HuH-7 (cell line): ENCODE data around the gene MAB21L3.

Experiments
- DNase-seq: peaks from one replicate; pipeline ENCODE4 v3.0.0; 2011; ENCODE audit warnings: low spot score

Gene MAB21L3

DNA sequence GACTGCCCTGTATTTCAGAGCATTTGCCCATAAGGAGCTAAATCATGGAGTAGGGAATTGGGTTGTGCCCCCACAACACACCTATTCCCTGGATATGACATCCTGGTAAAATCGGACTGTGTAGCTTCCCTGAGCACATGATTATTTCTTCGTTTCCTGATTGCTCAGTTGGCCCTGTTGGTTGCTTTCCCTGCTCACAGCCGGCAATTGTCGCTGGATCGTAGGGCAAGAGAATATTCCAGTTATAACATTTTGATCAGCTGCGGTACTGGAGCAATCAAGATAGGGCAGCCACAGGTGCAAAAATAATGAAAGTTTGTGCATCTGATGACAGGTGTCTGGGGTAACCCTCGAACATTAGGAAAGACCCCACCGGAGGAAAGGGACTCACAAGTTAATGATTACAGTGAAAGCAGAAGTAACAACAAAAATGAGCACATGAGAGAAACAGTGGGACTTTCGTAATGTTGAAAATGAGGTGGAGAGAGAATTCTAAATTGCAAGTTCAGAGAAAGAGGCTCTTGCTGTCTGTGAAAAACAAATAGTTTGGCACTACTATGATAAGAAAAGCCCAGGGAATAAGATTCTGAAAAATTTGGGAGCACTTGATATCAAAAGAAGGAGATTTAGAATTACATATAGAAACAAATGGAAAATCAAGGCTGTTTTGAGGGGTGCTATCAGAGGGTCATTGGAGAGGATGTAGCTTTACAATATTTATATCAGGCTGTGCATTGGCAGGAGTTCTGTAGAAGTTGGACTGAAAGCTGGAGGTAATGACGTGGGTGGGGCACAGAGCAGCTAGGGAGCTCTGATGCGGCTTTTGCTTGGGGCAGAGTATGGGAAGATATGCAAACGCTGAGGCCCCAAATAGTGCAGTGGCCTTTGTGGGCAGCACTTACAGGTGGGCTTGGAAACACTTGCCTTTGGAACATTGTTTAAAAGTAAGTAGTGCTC is at the start of gene MAB21L3:
TSS of gene MAB21L3 (plus strand) at position 833 of the 957 bp plus-strand sequence. CDS start 1,217 bp downstream, outside the sequence.
- no peak for DNase-seq

DNA sequence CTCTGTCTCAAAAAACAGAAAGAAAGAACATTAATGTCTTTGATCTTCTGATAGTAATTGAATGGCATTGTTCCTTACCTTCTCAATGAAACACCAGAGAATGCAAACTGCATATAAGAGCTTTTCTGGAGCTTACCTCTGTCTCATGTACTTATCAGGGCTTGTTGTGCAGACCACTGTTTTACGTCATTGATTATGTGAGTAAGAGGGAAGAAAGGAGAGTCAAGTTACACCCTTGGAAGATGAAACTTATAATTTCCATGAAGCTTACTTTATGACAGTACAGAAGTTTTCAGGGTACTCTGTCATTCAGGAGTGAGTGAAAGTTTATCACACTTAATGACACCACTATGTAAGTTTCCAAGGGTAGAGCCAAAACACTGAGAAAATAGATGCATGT is 49.0 kb upstream of the MAB21L3 start:
- no peak for DNase-seq

DNA sequence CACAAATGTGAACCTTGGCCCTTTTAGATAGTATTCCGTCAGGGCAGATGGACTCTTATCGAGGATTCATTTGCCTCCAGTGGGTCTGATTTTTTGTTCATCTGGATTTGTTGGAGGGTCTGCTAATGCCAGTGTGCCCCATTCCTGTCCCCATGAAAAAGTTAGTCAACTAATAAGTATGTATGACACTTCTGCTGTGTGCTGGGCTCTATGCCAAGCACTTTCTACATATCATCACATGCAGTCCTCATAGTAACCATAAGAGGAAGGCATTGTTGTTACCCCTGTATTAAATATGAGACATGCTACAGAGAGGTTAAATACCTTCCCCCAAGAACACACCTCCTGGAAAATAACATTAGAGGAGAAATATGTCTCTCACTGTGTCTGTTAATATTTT is 46.6 kb upstream of the MAB21L3 start:
- no peak for DNase-seq

DNA sequence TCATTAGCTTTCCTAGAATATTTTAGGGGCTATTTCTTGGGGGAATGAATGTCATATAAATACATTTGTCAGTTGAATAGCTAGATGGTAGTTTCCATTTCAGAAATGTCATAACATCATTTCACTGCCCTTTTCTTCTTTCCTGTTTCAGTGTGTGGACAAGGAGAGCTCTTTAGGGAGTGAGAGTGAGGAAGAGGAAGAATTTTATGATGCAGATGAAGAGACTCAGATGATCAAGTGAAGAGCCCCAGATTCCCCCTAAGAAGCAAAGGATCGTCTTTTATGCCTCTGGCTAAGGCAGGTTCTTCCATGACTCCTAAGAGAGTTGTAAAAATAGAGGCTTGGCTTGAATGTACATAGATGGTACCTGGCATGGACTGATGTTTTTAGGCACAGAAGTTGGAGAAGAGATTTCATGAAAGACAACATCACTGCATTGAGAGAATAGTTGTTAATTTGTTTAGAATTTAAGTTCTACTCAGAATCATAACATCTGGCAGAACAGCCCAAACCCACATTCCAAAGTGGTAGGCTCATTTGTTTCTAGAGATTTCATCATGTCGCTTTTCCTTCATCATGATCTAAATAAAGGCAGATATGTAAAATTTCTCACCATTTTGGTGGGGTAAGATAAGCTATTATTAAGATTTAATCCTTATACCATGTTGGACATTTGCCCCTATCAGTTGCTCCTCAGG is 44.2 kb upstream of the MAB21L3 start:
- no peak for DNase-seq

DNA sequence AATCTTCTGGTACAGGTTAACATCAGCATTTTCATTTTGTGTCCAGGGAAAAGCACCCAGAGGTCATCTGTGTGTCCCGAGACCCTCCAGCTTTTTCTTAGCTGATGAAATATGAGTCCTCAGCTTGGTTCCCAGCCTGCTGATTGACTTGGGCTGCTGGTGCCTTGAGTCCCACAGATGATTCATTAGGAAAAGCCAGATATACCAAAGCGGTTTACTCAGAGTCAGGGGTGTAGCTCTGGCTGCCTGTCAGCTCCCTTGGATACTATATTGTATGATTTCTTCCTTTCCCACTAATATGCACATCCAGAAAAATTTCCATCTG is 43.7 kb upstream of the MAB21L3 start:
- no peak for DNase-seq

DNA sequence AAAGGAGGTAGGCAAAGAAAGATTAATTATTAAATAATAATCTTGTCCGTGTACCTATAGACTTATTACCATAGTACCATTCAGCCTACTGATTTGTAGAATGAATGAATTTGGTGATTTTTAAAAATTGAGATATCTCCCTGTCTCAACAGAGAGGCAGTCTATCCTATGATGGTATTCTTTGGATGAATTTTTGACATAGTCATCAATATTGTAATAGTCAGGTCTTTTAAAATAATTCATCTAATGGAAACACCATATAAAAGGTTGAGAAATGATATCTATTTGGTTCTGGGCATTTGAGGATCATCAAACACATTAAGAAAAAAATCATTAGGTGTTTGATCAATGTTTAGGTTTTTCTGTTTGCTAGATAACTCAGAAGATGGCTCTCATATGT is 35.6 kb upstream of the MAB21L3 start:
- DNase-seq, result no peak

DNA sequence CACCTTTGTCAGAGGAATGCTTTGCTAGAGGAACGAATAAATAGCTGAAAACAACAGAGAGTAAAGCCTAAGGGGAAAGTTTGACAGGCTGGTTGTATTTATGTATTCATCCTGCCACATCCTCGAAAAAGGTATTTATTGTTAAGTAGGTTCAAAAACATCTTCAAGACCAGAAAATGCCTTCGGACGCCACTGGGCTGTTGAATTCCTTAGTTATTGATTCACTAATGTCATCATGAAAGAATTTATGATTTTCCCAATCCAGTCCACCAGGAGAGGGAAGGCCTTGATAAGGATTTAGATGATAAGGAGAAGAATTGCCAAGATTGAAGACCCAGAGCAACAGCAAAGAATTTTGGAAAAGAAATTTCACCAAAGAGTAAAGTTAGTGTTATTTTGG is 35.2 kb upstream of the MAB21L3 start:
- DNase-seq, result no peak

DNA sequence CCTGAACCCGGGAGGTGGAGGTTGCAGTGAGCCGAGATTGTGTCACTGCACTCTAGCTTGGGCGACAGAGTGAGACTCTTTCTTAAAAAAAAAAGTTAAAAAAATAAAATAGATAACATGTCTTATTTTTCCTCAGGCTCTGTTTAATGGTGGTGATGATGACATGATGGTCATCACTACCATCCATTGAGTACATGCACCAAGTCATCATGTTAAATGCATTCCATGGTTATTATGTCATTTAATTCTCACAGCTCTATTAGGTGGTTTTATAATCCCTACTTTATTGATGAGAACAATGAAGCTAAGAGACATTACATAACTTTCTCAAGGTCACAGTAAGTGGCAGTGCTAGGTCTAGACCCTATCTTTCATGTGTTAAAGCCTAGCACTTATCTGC is 34.4 kb upstream of the MAB21L3 start:
- no peak for DNase-seq

DNA sequence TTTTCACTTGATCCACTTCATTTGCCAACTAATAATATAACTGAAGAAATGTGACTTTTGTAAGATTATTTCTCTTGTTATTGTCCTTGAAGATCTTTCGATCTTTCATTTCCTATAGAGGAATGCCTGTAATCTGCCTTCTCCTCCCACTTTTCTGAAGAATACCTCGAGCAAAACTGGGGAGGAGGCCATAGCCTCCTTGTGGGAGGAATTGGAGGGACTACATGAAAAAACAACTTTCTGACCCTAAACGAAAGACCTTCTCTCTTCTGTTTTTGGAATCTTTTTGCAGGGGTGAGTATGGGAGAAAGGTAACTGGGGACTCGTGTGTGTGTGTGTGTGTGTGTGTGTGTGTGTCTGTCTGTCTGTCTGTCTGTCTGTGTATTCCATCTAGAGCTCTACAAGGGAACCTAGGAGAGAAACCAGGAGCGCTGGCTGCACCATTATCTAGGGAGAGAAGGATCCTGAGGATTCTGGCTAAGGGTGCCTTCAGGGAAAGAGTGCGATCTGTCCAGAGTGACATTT is 32.4 kb upstream of the MAB21L3 start:
- DNase-seq, result no peak

DNA sequence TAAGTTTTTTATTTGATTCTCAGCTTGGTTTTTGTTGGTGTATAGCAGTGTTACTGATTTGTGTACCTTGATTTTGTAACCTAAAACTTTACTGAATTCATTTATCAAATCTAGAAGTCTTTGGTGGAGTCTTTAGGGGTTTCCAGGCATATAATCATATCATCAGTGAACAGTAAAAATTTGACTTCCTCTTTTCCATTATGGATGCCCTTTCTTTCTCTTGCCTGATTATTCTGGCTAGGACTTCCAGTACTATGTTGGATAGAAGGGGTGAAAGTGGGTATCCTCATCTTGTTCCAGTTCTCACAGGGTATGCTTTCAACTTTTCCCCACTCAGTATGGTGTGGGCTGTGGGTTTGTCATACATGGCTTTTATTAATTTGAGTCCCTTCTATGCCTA is 23.6 kb upstream of the MAB21L3 start:
- no peak for DNase-seq

DNA sequence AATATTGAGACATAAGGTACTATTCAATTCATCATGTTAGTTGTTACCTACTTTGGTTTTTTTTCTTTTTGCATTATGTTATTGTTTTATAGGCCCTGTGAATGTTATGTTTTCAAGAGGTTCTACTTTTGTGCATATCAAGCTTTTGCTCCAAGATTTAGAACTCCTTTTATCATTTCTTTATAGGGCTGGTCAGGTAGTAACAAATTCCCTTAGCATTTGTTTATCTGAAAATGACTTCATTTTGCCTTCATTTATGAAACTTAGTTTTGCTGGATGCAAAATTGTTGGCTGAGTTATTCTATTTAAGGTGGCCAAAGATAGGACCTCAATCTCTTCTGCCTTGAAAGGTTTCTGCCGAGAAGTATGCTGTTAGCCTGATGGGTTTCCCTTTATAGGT is 21.3 kb upstream of the MAB21L3 start:
- no peak for DNase-seq

DNA sequence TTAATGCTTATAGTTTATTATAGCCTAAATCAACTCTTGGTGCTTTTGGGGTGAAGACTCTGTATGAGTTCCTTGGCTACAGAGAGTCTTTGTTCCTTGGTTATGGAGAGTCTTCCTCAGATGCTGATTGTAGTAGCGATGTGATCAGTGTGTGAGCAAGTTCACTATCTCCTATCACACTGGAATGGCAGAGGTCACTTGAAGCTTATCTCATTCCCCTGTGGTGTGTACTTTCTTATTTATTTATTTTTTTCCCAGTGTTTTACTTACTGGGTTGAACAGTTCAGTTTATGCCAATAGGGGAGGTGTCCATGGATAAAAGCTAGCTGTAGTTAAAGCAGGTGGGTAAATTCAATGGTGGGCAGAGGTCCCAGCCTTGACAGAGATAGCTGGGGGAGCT is 20.1 kb upstream of the MAB21L3 start:
- no peak for DNase-seq

DNA sequence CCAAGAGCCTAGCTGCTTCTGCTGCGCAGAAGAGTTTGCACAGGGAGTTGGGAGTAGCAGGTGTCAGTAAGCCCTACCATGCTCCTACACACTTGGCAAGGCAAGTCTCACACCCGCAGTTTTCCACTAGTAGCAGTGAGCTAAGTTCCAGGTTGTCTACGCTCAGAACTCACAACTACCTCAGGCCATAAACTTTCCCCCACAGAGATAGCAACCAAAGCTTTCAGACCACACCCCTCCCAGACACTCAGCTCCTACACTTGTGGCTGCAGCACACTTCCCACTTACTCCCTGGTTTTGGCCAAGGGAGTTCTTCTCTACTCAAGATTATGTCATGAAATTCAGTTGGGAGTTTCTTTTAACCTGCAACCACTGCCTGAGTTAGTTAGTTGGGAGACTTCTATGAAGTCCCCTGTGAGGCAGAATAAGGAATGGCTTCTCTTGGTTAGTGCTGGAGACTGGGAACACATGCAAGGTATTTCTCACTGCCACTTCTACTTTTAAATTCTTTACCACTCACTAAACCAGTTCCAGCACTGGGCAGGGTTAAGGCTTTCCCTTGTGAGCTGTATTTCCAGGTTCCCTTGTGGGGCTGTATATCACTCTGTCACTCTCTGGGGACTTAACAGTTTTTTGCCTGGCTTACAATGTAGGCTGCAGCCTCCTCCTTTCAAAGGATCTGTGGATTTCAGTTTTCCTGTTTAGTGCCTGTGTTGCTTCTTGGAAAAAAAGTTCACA is 18.3 kb upstream of the MAB21L3 start:
- DNase-seq, result no peak

DNA sequence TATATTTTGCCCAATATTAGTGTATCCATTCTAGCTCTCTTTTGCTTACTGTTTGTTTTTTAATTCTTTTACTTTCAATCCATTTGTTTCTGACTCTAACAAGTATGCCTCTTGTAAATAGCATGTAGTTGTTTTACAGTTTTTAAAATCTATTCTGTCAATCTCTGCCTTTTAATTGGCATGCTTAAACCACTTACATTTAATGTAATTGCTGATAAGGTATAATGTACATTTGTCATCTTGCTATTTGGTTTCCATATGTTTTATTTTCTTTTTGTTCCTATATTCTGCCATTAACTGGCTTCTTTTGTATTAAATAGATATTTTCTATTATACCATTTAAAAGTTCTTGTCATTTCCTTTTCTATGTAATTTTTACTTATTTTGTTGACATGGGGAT is 16.2 kb upstream of the MAB21L3 start:
- no peak for DNase-seq

DNA sequence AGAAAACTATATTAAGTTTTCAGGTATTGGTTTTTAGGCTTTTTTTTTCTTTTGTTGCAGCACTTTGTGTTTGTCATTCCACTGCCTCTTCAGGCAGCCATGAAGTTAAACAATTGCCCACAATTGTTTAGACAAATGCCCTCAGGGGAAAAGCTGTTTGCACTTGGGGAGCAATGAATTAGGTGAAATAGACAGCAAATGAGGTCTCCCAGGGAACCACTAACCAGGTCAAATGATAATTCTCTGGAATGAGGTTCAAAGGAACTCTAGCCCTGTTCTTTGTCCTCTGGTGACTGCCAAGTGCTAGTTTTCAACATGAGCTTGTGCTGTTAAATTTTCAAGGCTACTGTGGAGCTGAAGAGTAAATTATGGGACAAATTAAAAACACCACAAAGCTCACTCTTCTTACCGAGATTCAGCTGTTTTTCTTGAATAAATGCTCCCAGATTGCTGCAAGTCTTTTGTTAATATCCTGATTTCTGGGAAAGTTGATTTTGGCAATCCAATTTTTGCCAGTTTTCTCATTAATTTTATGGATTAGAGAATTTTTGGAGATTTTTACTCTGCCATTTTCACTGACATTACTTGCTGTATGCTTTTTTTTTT is 15.1 kb upstream of the MAB21L3 start:
- DNase-seq, result no peak

DNA sequence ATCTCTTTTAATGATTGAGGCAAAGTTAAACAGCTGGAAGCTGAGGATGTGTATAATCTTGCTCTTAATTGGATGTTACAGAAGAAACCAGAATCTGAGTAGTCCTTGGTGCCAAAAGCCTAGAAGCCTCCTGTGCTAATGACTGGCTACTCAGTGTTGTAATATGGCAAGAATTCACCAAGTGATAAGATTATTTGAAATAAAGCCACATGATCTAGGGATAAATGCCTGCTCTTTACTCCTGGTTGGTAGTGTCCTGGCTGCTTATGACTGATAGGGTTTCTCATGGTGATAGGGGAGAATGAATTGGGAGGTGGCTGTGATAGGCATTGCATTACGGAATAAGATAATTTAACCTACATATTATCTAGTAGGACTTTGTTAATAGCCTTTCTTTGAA is 13.6 kb upstream of the MAB21L3 start:
- DNase-seq, result no peak

DNA sequence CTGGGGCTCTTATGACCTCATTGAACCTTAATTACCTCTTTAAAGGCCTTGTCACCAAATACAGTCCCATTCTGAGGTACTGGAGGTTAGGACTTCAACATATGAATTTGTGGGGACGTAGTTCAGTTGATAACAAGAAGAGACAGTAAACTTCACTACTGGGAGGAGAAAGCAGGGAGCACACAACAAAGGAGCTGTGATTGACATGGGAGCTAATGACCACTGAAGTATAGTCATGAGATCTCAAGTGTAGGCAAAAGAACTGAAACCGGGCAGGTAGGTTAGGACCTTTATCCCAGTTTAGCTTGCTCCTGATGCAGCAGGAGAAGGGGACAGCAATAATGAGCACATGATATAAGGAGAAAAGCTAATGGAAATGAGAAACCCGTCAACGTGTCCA is 11.8 kb upstream of the MAB21L3 start:
- no peak for DNase-seq

DNA sequence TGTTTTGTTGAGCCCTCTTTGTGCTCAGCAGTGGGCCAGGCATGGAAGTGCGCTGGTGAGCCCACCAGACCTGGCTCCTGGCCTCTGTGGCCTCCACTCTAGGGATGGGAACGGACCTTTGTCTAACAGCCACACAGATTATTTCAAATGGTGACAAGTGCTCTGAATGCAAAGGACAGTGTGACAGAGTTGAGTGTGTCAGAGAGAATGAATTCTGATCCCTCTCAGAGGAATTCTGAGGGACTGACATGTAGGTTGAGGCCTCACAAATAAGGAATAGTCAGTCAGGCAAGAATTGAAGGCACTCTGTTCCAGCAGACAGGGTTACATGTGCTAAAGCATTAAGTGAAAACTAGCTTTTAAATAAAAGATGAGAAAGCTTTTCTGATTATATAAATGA is 11.3 kb upstream of the MAB21L3 start:
- no peak for DNase-seq

DNA sequence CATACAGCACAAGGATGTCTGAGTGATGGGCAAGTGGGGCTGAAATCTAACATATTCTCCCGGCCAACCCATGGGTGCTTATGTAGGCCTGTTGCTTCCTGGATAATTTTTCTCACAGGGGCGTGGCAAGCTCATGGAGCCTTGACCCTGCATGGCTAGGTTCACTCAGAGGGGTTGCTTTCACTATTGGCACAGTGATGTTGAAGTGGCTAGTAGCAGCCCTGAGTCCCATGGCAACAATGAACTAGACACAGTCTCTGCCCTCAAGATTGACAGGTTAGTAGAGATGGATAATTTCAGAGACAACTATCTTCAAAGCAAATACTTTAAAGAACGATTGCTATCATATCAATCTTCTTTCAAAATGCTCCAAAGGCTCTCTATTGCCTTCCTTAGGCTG is 6.5 kb upstream of the MAB21L3 start:
- no peak for DNase-seq

DNA sequence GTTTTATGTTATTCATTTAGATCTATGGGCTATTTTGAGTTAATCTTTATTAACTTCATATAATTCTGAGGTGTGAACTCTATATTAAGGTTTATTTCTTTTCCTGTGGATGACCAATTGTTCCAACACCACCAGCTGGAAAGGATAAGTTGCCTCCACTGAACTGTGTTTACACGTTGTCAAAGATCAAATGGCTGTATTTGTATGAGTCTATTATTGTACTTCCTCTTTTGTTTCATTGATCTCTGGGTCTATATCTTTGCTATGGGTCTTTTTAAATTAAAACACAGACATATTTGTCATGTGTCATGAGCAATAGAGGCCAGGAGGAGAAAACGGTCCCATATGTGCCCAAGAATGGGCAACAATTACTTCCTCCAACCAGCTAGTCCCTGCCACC is 5.2 kb upstream of the MAB21L3 start:
- no peak for DNase-seq

DNA sequence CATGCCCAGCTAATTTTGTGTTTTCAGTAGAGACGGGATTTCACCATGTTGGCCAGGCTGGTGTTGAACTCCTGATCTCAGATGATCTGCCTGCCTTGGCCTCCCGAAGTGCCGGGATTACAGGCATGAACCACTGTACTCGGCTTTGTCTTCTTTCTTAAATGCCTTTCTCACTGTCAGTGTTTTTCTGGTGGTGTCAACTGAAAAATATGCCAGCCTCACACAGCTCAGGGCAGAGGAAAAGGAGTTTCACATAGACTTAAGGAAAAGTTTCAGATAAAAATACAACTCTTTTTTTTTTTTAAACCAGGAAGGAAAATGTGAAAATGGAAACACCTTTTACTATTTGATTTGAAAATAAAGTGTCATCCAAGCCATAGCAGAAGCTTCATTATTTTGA is 4.6 kb upstream of the MAB21L3 start:
- DNase-seq, result no peak

DNA sequence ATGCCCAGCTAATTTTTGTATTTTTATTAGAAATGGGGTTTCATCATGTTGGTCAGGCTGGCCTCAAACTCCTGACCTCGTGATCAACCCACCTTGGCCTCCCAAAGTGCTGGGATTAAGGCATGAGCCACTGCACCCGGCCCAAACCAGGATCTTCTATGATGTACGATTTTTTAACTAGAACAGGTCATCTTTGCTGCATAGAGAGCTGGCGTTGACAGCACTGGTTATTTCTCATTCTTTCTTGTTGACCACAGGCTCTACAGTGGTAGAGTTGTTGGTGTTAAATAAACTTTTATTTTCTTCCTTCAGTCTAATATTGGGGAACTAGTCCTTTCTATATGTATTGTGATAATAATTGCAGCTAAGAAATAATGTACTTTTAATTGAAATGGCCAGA is 3.8 kb upstream of the MAB21L3 start:
- DNase-seq, result no peak
